Neural cell (in vitro differentiated cells): Measurements from ENCODE around the gene PPIG.

Source experiments
- CTCF ChIP-seq: fragments of 450-650 bp; IDR thresholded peaks from 2 replicates; pipeline ENCODE4 v1.5.1; 2014; ENCODE audit warnings: antibody characterized with exemption, mild to moderate bottlenecking, moderate library complexity; ENCODE audit not compliant: poor library complexity, severe bottlenecking
- EP300 ChIP-seq: fragments of 450-650 bp; conservative IDR thresholded peaks from 2 replicates; pipeline ENCODE4 v1.6.1; 2014; ENCODE audit warnings: antibody characterized with exemption, mild to moderate bottlenecking, moderate library complexity; ENCODE audit not compliant: poor library complexity, severe bottlenecking
- MXI1 ChIP-seq: fragments of 450-650 bp; conservative IDR thresholded peaks from 2 replicates; pipeline ENCODE4 v1.6.1; 2014; ENCODE audit warnings: antibody characterized with exemption, mild to moderate bottlenecking; ENCODE audit not compliant: poor library complexity, severe bottlenecking
- POLR2AphosphoS5 ChIP-seq: IDR thresholded peaks from 2 replicates; pipeline ENCODE4 v1.6.1; 2012
- RAD21 ChIP-seq: fragments of 450-650 bp; conservative IDR thresholded peaks from 2 replicates; pipeline ENCODE4 v1.6.1; 2014; ENCODE audit warnings: antibody characterized with exemption, mild to moderate bottlenecking, moderate library complexity
- REST ChIP-seq: IDR thresholded peaks from 2 replicates; pipeline ENCODE4 v1.6.1; 2012; ENCODE audit warnings: borderline replicate concordance
- SMC3 ChIP-seq: fragments of 450-650 bp; conservative IDR thresholded peaks from 2 replicates; pipeline ENCODE4 v1.6.1; 2014; ENCODE audit warnings: antibody characterized with exemption, mild to moderate bottlenecking, moderate library complexity; ENCODE audit not compliant: poor library complexity

GRCh38 chr2:169670937-169671336 is 86.8 kb downstream of the PPIG start:
- TF ChIP-seq CTCF (no peak), EP300 (no peak), POLR2AphosphoS5 (no peak), RAD21 (no peak), REST (no peak), MXI1 (no peak), SMC3 (no peak)
